NCI-H226 (cell line): ENCODE measurements around the gene NELFE.
"Not testable (repeated sequence)": the region's sequence is repeated elsewhere in the genome, so short reads cannot be mapped to it uniquely, and the experiment has no call there.

ENCODE experiments used
- DNase-seq: peaks from one replicate; pipeline ENCODE4 v3.0.0-alpha.2; 2015

NELFE gene

DNA sequence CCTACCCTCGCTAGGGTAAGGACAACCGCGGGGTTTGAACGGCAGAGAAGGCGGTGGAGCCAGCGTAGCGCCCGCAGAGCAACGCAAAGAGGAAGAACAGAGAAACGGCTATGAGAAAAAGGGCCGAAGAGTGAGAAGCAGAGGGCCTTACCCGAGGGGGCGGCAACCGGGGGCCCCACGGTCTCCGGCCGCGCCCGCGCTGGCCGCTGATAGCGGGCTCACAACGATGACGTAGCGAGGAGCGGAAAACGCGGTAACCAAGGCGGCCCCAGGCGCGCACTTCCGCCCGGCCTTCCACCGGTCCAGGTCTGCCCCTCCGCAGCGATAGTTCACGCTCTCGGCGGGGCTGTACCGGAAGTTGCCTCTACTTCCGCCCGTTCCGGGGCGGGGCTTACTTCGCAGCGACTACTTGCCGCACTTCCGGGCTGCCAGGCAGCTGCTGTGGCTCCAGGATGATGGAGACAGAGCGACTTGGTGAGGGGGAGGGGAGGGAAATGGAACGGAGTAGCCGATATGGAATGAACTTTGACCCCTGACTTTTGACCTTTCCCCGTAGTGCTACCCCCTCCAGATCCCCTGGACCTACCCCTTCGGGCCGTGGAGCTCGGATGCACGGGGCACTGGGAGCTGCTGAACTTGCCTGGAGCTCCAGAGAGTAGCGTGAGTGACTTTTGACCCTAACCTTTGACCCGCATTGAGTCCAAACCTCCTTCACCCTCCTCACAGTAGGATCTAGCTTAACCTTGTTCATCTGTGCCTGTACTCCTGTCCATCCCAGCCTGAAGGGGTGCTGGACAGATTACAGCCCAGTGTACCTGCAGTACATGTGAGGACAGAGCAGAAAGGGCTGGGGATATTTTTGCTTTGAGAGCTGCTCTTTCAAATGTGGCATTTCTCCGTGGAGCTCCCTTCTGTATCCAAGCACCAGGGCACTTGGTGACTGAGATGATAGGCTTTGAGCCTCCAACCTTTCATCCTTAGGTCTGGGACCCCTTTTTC is at the start of gene NELFE, which contains the start of gene SKIC2:
NELFE (minus strand) TSS at position 231 of the 999 bp plus-strand sequence. CDS start 525 bp downstream, outside the sequence.
SKIC2 (plus strand) TSS at position 435 of the 999 bp plus-strand sequence; CDS start at position 453, 18 bp downstream.
- DNase-seq = peak; percentile 99

- DNase-seq = not testable (repeated sequence)
These were observed 49.3 kb upstream of the NELFE start for GRCh38 chr6:32008037-32008436.

DNA sequence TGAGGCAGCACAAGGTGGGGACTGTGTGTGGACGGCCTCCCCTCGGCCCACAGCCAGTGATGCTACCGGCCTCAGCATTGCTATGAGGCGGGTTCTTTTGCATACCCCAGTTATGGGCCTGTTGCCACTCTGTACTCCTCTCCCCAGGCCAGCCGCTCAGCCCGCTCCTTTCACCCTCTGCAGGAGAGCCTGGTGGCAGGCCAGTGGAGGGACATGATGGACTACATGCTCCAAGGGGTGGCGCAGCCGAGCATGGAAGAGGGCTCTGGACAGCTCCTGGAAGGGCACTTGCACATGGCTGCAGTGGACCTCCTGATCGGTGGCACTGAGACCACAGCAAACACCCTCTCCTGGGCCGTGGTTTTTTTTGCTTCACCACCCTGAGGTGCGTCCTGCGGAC is 48.3 kb upstream of the NELFE start:
- peak; percentile 0 for DNase-seq

GRCh38 chr6:32005991-32006529 is 47.3 kb upstream of the NELFE start:
- DNase-seq = not testable (repeated sequence)

DNA sequence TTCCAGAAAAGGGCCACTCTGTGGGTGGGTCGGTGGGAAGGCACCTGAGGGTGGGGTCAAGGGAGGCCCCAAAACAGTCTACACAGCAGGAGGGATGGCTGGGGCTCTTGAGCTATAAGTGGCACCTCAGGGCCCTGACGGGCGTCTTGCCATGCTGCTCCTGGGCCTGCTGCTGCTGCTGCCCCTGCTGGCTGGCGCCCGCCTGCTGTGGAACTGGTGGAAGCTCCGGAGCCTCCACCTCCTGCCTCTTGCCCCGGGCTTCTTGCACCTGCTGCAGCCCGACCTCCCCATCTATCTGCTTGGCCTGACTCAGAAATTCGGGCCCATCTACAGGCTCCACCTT is 46.7 kb upstream of the NELFE start:
- DNase-seq = not testable (repeated sequence)

DNA sequence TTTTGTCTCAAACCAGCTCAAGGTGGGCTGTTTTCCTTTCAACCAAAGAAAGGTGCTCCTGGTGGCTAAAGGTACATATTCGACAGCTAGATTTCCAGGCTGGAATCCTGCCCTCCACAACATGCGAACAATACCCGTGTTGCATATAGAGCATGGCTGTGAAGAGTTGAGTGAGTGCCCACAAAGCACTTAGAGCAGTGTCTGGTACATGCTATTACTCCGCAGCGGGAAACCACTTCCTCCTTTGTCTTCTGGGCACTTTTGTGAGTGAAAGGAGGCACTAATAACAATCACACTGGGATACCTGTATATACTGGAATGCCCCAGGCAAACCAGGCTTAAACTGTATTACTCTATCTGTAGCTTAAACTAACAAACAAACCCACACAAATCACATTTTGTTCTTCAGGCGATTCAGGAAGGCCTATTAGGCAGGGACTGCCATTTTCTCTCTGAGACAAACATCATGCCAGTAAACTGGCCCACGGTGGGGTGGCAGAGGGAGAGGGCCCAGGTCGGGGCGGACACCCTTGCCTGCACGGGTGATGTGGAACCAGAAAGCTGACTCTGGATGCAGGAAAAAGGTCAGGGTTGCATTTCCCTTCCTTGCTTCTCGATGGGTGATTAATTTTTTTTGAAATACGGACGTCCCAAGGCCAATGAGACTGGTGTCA is 46.2 kb upstream of the NELFE start:
- DNase-seq = not testable (repeated sequence)

- DNase-seq = not testable (repeated sequence)
These were observed 45.6 kb upstream of the NELFE start for GRCh38 chr6:32004393-32004792.

GRCh38 chr6:32003301-32003700 is 44.5 kb upstream of the NELFE start:
- DNase-seq = not testable (repeated sequence)

GRCh38 chr6:32002546-32003268 is 43.9 kb upstream of the NELFE start:
- DNase-seq = not testable (repeated sequence)

DNA sequence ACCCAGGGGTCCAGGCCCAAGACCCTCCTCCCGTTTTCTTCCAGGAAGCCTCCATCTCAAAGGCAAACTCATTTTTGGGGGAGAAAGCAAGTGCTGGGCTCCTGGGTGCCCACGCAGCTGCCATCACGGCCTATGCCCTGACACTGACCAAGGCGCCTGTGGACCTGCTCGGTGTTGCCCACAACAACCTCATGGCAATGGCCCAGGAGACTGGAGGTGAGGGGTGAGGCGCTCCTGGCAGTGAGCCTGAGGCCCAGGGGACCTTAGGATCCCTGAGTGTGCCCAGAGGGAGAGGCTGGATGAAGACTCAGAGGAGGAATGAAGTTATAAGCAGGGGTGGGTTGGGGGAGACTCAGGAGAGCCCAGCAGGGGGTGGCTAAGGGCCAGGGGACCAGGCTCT is 37.6 kb upstream of the NELFE start:
- DNase-seq = not testable (repeated sequence)

- DNase-seq = not testable (repeated sequence)
These were observed 35.6 kb upstream of the NELFE start for GRCh38 chr6:31994421-31994820.

DNA sequence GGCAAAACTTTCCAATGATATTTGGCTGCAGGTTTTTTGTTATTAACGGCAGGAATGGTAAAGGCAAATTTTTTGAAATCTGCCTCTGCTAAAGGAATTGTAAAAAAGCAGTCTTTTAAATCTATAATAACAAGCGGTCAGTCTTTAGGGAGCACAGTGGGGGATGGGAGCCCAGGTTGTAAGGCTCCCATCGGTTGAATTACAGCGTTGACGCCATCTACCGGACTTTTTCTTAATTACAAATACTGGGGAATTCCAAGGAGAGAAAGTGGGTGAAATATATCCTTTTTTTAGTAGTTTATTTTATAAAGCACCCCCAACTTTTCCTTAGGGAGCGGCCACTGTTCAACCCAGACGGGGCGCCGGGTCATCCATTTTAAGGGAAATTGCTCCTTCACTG is 30.6 kb upstream of the NELFE start:
- not testable (repeated sequence) for DNase-seq

DNA sequence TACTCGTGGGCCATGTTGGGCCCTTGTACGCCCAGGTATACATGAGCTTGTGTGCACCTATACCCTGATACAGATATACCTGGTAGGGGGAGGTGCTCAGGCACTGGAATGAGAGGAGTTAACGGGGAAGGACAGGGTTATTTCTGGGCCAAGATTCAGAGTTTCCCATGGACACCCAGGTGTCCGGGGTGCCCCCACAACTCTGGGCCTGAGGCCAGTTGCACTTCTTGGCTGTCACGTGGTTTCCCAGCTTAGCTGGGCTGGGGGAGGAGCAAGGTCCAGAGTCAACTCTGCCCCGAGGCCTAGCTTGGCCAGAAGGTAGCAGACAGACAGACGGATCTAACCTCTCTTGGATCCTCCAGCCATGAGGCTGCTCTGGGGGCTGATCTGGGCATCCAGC is 23.0 kb upstream of the NELFE start, which contains the start of gene C4A:
C4A (plus strand) TSS at position 314 of the 400 bp plus-strand sequence; CDS start at position 365, 51 bp downstream.
- DNase-seq = not testable (repeated sequence)

- not testable (repeated sequence) for DNase-seq
These were observed 22.2 kb upstream of the NELFE start for GRCh38 chr6:31980998-31981397.

- not testable (repeated sequence) for DNase-seq
These were observed 21.6 kb upstream of the NELFE start for GRCh38 chr6:31980195-31980876.

DNA sequence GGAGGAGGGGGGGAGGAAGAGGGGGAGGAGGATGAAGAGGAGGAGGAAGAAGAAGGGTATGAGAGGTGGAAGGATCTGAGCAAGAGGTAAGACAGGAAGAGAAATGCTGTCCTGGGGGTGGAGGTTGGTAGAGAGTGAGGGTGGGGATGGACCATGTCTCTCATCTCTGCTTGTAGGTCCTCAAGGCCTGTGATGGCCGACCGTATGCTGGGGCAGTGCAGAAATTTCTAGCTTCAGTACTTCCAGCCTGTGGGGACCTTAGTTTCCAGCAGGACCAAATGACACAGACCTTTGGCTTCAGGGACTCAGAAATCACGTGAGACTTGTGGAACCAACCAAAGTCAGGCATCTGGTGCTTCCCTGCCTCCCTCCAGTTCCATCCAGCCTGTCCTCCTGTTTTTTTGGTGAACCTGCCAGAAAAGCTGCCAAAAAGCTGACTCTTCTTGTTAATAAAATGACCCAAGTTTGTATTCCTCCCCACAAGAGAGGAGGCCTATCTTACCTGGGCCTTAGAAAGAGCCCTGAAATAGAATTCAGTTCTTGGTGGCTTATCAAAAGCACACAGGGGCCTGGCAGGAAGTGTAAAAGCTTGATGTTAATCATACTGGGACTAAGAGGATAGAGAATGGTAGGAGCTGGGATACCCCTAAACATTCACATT is 20.6 kb upstream of the NELFE start:
- DNase-seq = no peak

DNA sequence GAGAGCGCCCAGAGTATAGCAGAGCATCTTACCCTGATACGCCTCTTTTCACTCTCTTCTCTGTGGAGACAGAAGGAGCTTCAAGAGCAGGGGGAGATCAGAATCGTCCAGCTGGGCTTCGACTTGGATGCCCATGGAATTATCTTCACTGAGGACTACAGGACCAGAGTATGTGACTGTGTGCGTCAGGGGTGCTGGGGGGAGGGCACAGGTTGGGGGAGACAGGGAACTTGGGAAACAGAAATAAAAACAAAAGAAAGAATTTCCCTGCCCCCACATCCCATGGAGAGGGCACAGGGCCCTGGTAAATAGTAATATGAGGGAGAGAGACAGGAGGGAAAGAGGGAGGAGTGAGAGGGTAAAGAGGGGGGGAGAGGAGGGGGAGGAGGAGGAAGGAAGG is 20.1 kb upstream of the NELFE start:
- no peak for DNase-seq

GRCh38 chr6:31977816-31978431 is 19.2 kb upstream of the NELFE start:
- no peak for DNase-seq

GRCh38 chr6:31976065-31976464 is 17.3 kb upstream of the NELFE start:
- DNase-seq = not testable (repeated sequence)

- DNase-seq = peak; percentile 3
These were observed 14.1 kb upstream of the NELFE start for GRCh38 chr6:31972709-31973350.
